Cardiac muscle cell (in vitro differentiated cells and primary cell): ENCODE data around the gene USP2. TPM values are rescaled to one million over a fixed set of nuclear protein-coding genes. Genes with fewer than 3 reads are reported as not detected.

ENCODE experiments used
- DNase-seq, 2 donors: peaks; one replicate each; pipeline versions ENCODE4 v3.0.0 to v3.0.0-alpha.2; 2010 to 2017; ENCODE audit warnings: low read depth in 1 of 2, low spot score in 1 of 2
- H3K27ac ChIP-seq: fragments of 200-600 bp; sonication (generic); 2 replicates; pipeline ENCODE4 v1.5.1; 2016
- H3K27me3 ChIP-seq: fragments of 200-600 bp; sonication (generic); 2 replicates; pipeline ENCODE4 v1.6.0; 2016; ENCODE audit warnings: control low read depth
- H3K36me3 ChIP-seq: fragments of 200-600 bp; sonication (generic); 2 replicates; pipeline ENCODE4 v1.5.1; 2016; ENCODE audit warnings: control low read depth
- H3K4me1 ChIP-seq: fragments of 200-600 bp; sonication (generic); 2 replicates; pipeline ENCODE4 v1.8.1; 2017; ENCODE audit warnings: low read depth, mild to moderate bottlenecking, mixed run types
- H3K4me3 ChIP-seq: fragments of 200-600 bp; sonication (generic); 2 replicates; pipeline ENCODE4 v1.5.1; 2016; ENCODE audit warnings: mild to moderate bottlenecking
- H3K9me3 ChIP-seq: fragments of 200-600 bp; sonication (generic); 2 replicates; pipeline ENCODE4 v1.5.1; 2017; ENCODE audit warnings: low read depth, mild to moderate bottlenecking, control low read depth
- polyA plus RNA-seq: library from polyadenylated mRNA; unstranded; fragments of >200 nt; fragmentation: Nextera tagmentation; extraction: Ambion mirVana; gene quantifications from 2 replicates; pipeline ENCODE4 v1.2.1, GENCODE V29; 2016
- total RNA-seq: library from RNA; depleted of rRNA; stranded (reverse); fragments of >200 nt; gene quantifications from 2 replicates; pipeline ENCODE4 v1.2.3, GENCODE V29; 2016
- TF ChIP-seq, protein P1 (sequence below): IDR thresholded peaks from 2 replicates; pipeline ENCODE4 v1.5.1; 2012; ENCODE audit warnings: low read depth, mild to moderate bottlenecking, low read length

Gene USP2
- total and polyA plus RNA-seq, 2 experiments from 2014 or later, result 36.5 to 39.0 TPM

DNA sequence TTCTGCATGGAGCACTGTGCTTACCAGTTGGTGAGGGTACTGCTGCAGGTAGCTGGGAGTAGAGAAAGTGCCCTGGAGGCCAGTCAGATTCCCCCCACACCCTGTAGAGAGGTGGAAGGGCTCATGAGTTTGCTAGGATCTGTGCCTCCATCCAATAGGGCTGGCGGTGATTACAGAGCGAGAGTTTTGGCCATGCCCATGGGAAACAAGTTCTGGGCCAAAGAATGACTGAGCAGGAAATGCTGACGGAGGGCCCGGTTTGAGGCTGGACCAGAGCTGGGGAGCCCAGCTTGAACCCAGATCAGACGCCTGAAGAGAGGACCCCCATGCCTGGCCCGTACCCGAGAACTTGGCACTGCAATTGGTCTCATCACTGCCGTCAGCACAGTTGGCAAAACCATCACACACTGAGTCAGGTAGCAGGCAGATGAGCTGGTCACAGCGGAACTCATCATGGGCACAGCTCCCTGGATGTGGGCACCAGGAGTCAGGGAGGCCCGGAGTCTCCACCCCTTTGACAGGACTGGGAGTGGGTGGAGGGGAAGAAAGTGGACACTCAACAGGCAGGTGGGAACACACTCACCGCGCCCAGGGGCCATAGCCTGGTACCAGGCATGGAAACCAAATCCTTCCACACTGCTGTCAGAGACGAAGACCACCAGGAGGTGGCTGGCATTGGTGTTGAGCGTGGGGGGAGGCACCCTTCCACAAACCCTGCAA, 37.0 kb downstream of the USP2 start:
- peaks cover 54% of the 10 kb centered on the region for H3K27me3 ChIP-seq
- peaks cover 6% of the 10 kb centered on the region for H3K4me1 ChIP-seq
- no peaks in the 10 kb centered on the region for H3K36me3 ChIP-seq
- no peak for DNase-seq
- no peak overlapping the region for H3K4me3 ChIP-seq
- H3K27ac ChIP-seq, result no peak overlapping the region
- TF ChIP-seq, protein P1, sequence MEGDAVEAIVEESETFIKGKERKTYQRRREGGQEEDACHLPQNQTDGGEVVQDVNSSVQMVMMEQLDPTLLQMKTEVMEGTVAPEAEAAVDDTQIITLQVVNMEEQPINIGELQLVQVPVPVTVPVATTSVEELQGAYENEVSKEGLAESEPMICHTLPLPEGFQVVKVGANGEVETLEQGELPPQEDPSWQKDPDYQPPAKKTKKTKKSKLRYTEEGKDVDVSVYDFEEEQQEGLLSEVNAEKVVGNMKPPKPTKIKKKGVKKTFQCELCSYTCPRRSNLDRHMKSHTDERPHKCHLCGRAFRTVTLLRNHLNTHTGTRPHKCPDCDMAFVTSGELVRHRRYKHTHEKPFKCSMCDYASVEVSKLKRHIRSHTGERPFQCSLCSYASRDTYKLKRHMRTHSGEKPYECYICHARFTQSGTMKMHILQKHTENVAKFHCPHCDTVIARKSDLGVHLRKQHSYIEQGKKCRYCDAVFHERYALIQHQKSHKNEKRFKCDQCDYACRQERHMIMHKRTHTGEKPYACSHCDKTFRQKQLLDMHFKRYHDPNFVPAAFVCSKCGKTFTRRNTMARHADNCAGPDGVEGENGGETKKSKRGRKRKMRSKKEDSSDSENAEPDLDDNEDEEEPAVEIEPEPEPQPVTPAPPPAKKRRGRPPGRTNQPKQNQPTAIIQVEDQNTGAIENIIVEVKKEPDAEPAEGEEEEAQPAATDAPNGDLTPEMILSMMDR, result no peak
- no peaks in the 10 kb centered on the region for H3K9me3 ChIP-seq

DNA sequence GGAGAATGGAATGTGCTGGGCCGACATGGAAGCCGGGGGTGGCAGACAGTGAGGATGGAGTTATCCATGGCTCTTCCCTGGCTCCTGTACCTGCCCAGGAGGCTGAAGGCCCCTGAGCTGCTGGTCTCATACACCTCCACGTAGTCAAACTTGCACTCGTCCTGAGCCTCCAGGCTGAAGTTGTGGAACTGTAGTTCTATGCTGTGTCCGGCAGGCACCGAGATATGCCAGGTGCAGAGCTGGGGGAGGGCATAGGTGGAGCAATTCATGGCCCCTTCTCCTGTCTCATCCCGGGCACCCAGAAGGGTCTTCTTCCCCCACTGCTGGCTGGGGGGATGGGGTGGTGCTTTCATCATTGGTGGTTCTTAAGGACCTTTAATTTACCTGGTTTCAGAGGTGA, 37.8 kb downstream of the USP2 start:
- peaks cover 6% of the 10 kb centered on the region for H3K4me1 ChIP-seq
- DNase-seq, result no peak

DNA sequence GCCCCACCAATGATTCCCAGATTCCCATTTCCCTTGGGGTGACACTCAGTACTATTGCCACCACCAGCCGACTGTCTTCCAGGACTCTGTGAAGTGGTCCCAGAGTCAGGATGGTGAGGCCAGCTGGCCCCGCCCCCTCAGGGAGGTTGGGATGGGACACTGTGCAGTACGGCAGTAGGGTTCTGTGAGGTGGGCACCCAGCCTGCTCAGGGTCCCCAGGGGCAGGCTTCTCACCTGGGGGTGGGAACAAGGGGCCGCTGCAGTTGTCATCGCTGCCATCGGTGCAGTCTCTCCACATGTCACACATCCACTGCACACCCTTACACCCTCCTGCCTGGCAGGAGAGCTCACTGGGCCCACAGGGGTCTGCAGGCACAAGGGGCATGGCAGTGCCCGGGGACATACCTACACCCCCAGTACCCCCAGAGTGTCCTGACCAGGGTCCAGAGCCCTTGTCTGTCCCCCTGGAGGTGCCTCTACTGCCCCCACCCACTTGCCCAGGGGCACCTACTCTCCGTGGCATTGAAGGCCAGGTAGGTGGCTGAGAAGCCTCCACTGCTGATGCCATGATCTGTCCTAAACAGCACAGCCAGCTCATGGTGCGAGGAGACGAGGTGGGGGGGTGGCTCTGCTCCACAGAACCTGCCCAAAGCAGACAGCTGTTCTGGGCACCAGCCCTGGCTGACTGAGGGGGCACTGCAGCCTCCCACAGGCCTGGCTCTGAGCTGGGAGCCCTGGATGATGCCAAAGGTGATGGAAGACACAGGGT, 38.9 kb downstream of the USP2 start:
- TF ChIP-seq, protein P1, result no peak
- H3K4me1 ChIP-seq, result no peaks in the 10 kb centered on the region
- H3K36me3 ChIP-seq, result no peaks in the 10 kb centered on the region
- no peak overlapping the region for H3K27ac ChIP-seq
- no peaks in the 10 kb centered on the region for H3K9me3 ChIP-seq
- peaks cover 59% of the 10 kb centered on the region for H3K27me3 ChIP-seq
- no peak overlapping the region for H3K4me3 ChIP-seq
- no peak for DNase-seq

More for the DNA sequence above, 37.8 kb downstream of the USP2 start:
- no peak overlapping the region for H3K4me3 ChIP-seq
- TF ChIP-seq, protein P1, result no peak
- H3K9me3 ChIP-seq, result no peaks in the 10 kb centered on the region
- no peaks in the 10 kb centered on the region for H3K36me3 ChIP-seq
- peaks cover 59% of the 10 kb centered on the region for H3K27me3 ChIP-seq
- no peak overlapping the region for H3K27ac ChIP-seq

DNA sequence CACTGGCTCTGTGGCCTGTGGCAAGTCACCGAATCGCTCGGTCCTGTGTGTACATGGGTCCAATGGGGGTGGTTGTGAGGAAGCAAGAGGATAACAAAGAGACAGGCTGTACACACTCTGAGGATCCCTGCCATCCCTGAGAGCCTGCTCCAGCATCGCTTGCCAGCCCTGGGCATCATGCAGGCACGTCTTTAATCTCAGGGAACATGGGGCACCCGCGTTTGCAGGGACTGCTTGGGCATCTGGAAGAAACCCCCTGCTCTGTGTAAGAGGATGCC, 39.5 kb downstream of the USP2 start:
- no peaks in the 10 kb centered on the region for H3K4me1 ChIP-seq
- TF ChIP-seq, protein P1, result no peak
- DNase-seq, result no peak
- H3K27ac ChIP-seq, result no peak overlapping the region
- no peaks in the 10 kb centered on the region for H3K36me3 ChIP-seq
- H3K9me3 ChIP-seq, result no peaks in the 10 kb centered on the region
- peaks cover 59% of the 10 kb centered on the region for H3K27me3 ChIP-seq
- H3K4me3 ChIP-seq, result no peak overlapping the region

DNA sequence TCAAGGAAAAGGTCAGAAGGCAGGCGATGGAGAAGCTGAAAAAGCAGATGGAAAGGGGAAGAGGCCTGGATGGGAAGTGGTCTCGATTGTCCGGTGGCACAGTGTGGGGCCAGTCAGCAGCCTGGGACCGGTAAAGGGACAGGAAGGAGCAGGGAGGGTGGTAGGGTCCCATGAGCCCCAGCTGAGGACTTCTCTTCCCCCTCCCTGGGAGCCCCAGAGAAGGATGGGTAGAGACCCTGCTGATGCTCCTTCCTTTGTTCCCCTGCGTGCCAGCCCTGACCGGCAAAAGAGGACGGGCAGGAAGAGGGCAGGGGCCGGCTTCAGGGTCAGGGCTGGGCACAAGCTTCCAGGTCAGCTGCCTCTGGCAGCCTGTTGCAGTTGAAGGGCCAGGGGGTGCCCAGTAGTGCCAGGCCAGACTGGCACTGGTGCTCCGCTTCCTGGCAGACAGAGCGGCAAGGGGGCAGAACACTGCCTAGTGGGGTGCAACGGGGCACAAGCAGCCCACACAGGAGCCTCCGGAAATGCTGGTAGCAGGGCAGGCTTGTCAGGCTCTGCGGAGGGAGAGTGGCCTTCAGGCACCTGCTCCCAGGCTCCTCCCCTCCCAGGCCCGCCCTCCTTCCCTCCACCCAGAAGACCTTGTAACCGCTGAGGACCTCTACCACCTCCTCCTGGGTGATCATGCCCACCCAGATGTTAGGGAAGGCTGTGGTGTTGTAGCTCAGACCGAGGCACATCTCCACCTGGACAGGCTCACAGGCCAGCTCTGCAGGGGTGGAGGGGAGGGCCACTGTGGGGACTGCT, 40.1 kb downstream of the USP2 start:
- H3K27ac ChIP-seq, result no peak overlapping the region
- no peaks in the 10 kb centered on the region for H3K36me3 ChIP-seq
- TF ChIP-seq, protein P1, result no peak
- H3K27me3 ChIP-seq, result peaks cover 59% of the 10 kb centered on the region
- H3K9me3 ChIP-seq, result no peaks in the 10 kb centered on the region
- no peak for DNase-seq
- no peak overlapping the region for H3K4me3 ChIP-seq
- no peaks in the 10 kb centered on the region for H3K4me1 ChIP-seq
